ENCODE data around the gene PDE5A.

PDE5A gene

GRCh38 chr4:119604266-119604665, 24.3 kb downstream of the PDE5A start:
- no peak overlapping the region for H3K4me3 ChIP-seq (ENCODE audit: low read depth, low read length)
- TF ChIP-seq CTCF (IDR thresholded peaks at IDR 0.05; ENCODE audit: low read depth, low read length), result no peak

- no peak for TF ChIP-seq CTCF (IDR thresholded peaks at IDR 0.05; ENCODE audit: low read depth, low read length)
- H3K4me3 ChIP-seq (ENCODE audit: low read depth, low read length), result no peak overlapping the region
Observed at GRCh38 chr4:119602366-119602765, 26.2 kb downstream of the PDE5A start.

- no peak for TF ChIP-seq CTCF (IDR thresholded peaks at IDR 0.05; ENCODE audit: low read depth, low read length)
- no peak overlapping the region for H3K4me3 ChIP-seq (ENCODE audit: low read depth, low read length)
Observed at GRCh38 chr4:119598521-119598920, 30.1 kb downstream of the PDE5A start.

- TF ChIP-seq CTCF (IDR thresholded peaks at IDR 0.05; ENCODE audit: low read depth, low read length), result no peak
- H3K4me3 ChIP-seq (ENCODE audit: low read depth, low read length), result no peak overlapping the region
Observed at GRCh38 chr4:119597377-119597776, 31.2 kb downstream of the PDE5A start.

- H3K4me3 ChIP-seq (ENCODE audit: low read depth, low read length), result no peak overlapping the region
Observed at GRCh38 chr4:119593698-119594097, 34.9 kb downstream of the PDE5A start.

GRCh38 chr4:119592830-119593229, 35.8 kb downstream of the PDE5A start:
- H3K4me3 ChIP-seq (ENCODE audit: low read depth, low read length), result no peak overlapping the region
- TF ChIP-seq CTCF (IDR thresholded peaks at IDR 0.05; ENCODE audit: low read depth, low read length), result no peak

More at GRCh38 chr4:119593698-119594097, 34.9 kb downstream of the PDE5A start:
- no peak for TF ChIP-seq CTCF (IDR thresholded peaks at IDR 0.05; ENCODE audit: low read depth, low read length)

GRCh38 chr4:119589165-119589564, 39.4 kb downstream of the PDE5A start:
- H3K4me3 ChIP-seq (ENCODE audit: low read depth, low read length), result no peak overlapping the region

More at GRCh38 chr4:119589165-119589564, 39.4 kb downstream of the PDE5A start:
- no peak for TF ChIP-seq CTCF (IDR thresholded peaks at IDR 0.05; ENCODE audit: low read depth, low read length)
